ENCODE data around the gene SAMD13. TPM values are rescaled to one million over a fixed set of nuclear protein-coding genes. Genes with fewer than 3 reads are reported as not detected.
A peak's percentile ranks its signal among the peaks of the same experiment; 100 is the strongest.

SAMD13 gene
- total RNA-seq, 8 experiments from 2014 or later: 2.4 to 18.2 (median 4.2) TPM

- Histone ChIP-seq H3K4me3 (no peak overlapping the region), H3K27ac (no peak overlapping the region), H3K4me1 (replicated peaks in 1 of 2) (peaks cover 17 to 19% of the 10 kb centered on the region in 2 donors)
- WGBS, 10 experiments: 70 to 100% (median 89%) methylated on average over 1 to 5 of the region's 5 CpGs; no CpG with 5 or more reads in 4 of the 10 experiments
- no peak for ATAC-seq (replicated peaks in 6 of 8)
- in situ Hi-C loops (cut with MboI; ENCODE audit: low pct_unique_long_range_greater_than_20kb in 2 of 9, low sequenced_read_pairs in 9 of 9, unreplicated experiment in 9 of 9): no loop called here
These were observed 66.9 kb downstream of the SAMD13 start for GRCh38 chr1:84368441-84368840.

- no peak for ATAC-seq (replicated peaks in 6 of 8)
- WGBS, 10 experiments: 79 to 100% (median 100%) methylated on average over 1 of the region's 1 CpG; no CpG with 5 or more reads in 4 of the 10 experiments
- in situ Hi-C loops (cut with MboI; ENCODE audit: low pct_unique_long_range_greater_than_20kb in 2 of 9, low sequenced_read_pairs in 9 of 9, unreplicated experiment in 9 of 9): no loop called here
These were observed 68.8 kb downstream of the SAMD13 start for GRCh38 chr1:84370266-84370665.

GRCh38 chr1:84370831-84371394 lies 69.4 kb downstream of the SAMD13 start:
- in situ Hi-C loops (cut with MboI; ENCODE audit: low pct_unique_long_range_greater_than_20kb in 2 of 9, low sequenced_read_pairs in 9 of 9, unreplicated experiment in 9 of 9): no loop called here
- WGBS, 10 experiments: 0 to 93% (median 76%) methylated on average over 2 to 4 of the region's 4 CpGs
- no peak overlapping the region for H3K27ac ChIP-seq
- no peak overlapping the region for H3K4me3 ChIP-seq
- peaks cover 5 to 10% of the 10 kb centered on the region in 2 donors for H3K4me1 ChIP-seq (replicated peaks in 1 of 2)
- peak; percentile 30 to 99 (median 53) for ATAC-seq (replicated peaks in 6 of 8)

More at GRCh38 chr1:84370266-84370665, 68.8 kb downstream of the SAMD13 start:
- no peak overlapping the region for H3K27ac ChIP-seq
- H3K4me1 ChIP-seq (replicated peaks in 1 of 2): peaks cover 12 to 15% of the 10 kb centered on the region in 2 donors
- H3K4me3 ChIP-seq: no peak overlapping the region

GRCh38 chr1:84373436-84374141 lies 72.1 kb downstream of the SAMD13 start:
- no peak overlapping the region for H3K4me3 ChIP-seq
- WGBS, 10 experiments: 10 to 50% (median 44%) methylated on average over 2 of the region's 2 CpGs; no CpG with 5 or more reads in 2 of the 10 experiments
- in situ Hi-C loops (cut with MboI; ENCODE audit: low pct_unique_long_range_greater_than_20kb in 2 of 9, low sequenced_read_pairs in 9 of 9, unreplicated experiment in 9 of 9): no loop called here
- no peak overlapping the region for H3K27ac ChIP-seq
- peak in 1 of 8 experiments; percentile 2 for ATAC-seq (replicated peaks in 6 of 8)
- H3K4me1 ChIP-seq (replicated peaks in 1 of 2): no peaks in the 10 kb centered on the region

- Histone ChIP-seq H3K27ac (no peak overlapping the region), H3K4me3 (no peak overlapping the region), H3K4me1 (replicated peaks in 1 of 2) (peaks cover 0 to 12% of the 10 kb centered on the region in 2 donors)
- in situ Hi-C loops (cut with MboI; ENCODE audit: low pct_unique_long_range_greater_than_20kb in 2 of 9, low sequenced_read_pairs in 9 of 9, unreplicated experiment in 9 of 9): no loop called here
- ATAC-seq (replicated peaks in 6 of 8): no peak
- WGBS, 10 experiments: 36 to 100% (median 88%) methylated on average over 2 to 5 of the region's 5 CpGs; no CpG with 5 or more reads in 1 of the 10 experiments
These were observed 73.6 kb downstream of the SAMD13 start for GRCh38 chr1:84374991-84375696.

- Histone ChIP-seq H3K4me3 (no peak overlapping the region), H3K4me1 (replicated peaks in 1 of 2) (peaks cover 0 to 12% of the 10 kb centered on the region in 2 donors), H3K27ac (no peak overlapping the region)
- ATAC-seq (replicated peaks in 6 of 8): no peak
- 64 to 88% (median 78%) methylated on average over 3 to 7 of the region's 7 CpGs for WGBS, 10 experiments
- in situ Hi-C loops (cut with MboI; ENCODE audit: low pct_unique_long_range_greater_than_20kb in 2 of 9, low sequenced_read_pairs in 9 of 9, unreplicated experiment in 9 of 9): no loop called here
These were observed 74.7 kb downstream of the SAMD13 start for GRCh38 chr1:84376000-84376910.

- ATAC-seq (replicated peaks in 6 of 8): peak in 3 of 8 experiments; percentile 12 to 48 (median 40)
- WGBS, 10 experiments: 0 to 85% (median 55%) methylated on average over 1 to 3 of the region's 3 CpGs; no CpG with 5 or more reads in 4 of the 10 experiments
- Histone ChIP-seq H3K4me3 (no peak overlapping the region), H3K27ac (no peak overlapping the region), H3K4me1 (replicated peaks in 1 of 2) (peaks cover 0 to 12% of the 10 kb centered on the region in 2 donors)
- in situ Hi-C loops (cut with MboI; ENCODE audit: low pct_unique_long_range_greater_than_20kb in 2 of 9, low sequenced_read_pairs in 9 of 9, unreplicated experiment in 9 of 9): no loop called here
These were observed 76.1 kb downstream of the SAMD13 start for GRCh38 chr1:84377480-84378095.

- peaks cover 0 to 12% of the 10 kb centered on the region in 2 donors for H3K4me1 ChIP-seq (replicated peaks in 1 of 2)
- WGBS, 10 experiments: 18 to 96% (median 79%) methylated on average over 3 to 4 of the region's 4 CpGs
- in situ Hi-C loops (cut with MboI; ENCODE audit: low pct_unique_long_range_greater_than_20kb in 2 of 9, low sequenced_read_pairs in 9 of 9, unreplicated experiment in 9 of 9): no loop called here
- peak in 7 of 8 experiments; percentile 12 to 92 (median 40) for ATAC-seq (replicated peaks in 6 of 8)
- H3K4me3 ChIP-seq: no peak overlapping the region
- no peak overlapping the region for H3K27ac ChIP-seq
These were observed 77.8 kb downstream of the SAMD13 start for GRCh38 chr1:84379138-84379916.

- peak in 2 of 8 experiments; percentile 31 to 37 for ATAC-seq (replicated peaks in 6 of 8)
- in situ Hi-C loops (cut with MboI; ENCODE audit: low pct_unique_long_range_greater_than_20kb in 2 of 9, low sequenced_read_pairs in 9 of 9, unreplicated experiment in 9 of 9): no loop called here
- H3K4me3 ChIP-seq: no peak overlapping the region
- H3K4me1 ChIP-seq (replicated peaks in 1 of 2): peaks cover 0 to 12% of the 10 kb centered on the region in 2 donors
- H3K27ac ChIP-seq: no peak overlapping the region
- 0 to 62% (median 25%) methylated on average over 1 of the region's 1 CpG; no CpG with 5 or more reads in 2 of the 10 experiments for WGBS, 10 experiments
These were observed 78.3 kb downstream of the SAMD13 start for GRCh38 chr1:84379917-84380180.

GRCh38 chr1:84382127-84382526 lies 80.6 kb downstream of the SAMD13 start:
- Histone ChIP-seq H3K27ac (no peak overlapping the region), H3K4me1 (replicated peaks in 1 of 2) (peaks cover 7 to 12% of the 10 kb centered on the region in 2 donors), H3K4me3 (no peak overlapping the region)
- no peak for ATAC-seq (replicated peaks in 6 of 8)
- WGBS, 10 experiments: 48 to 100% (median 94%) methylated on average over 2 to 3 of the region's 3 CpGs
- in situ Hi-C loops (cut with MboI; ENCODE audit: low pct_unique_long_range_greater_than_20kb in 2 of 9, low sequenced_read_pairs in 9 of 9, unreplicated experiment in 9 of 9): no loop called here

- 45 to 100% (median 65%) methylated on average over 1 of the region's 1 CpG; no CpG with 5 or more reads in 2 of the 10 experiments for WGBS, 10 experiments
- in situ Hi-C loops (cut with MboI; ENCODE audit: low pct_unique_long_range_greater_than_20kb in 2 of 9, low sequenced_read_pairs in 9 of 9, unreplicated experiment in 9 of 9): no loop called here
- Histone ChIP-seq H3K4me1 (replicated peaks in 1 of 2) (peaks cover 0 to 7% of the 10 kb centered on the region in 2 donors), H3K27ac (no peak overlapping the region), H3K4me3 (no peak overlapping the region)
- peak in 5 of 8 experiments; percentile 77 to 98 (median 91) for ATAC-seq (replicated peaks in 6 of 8)
These were observed 83.8 kb downstream of the SAMD13 start for GRCh38 chr1:84385347-84385746.
